GM03348 (cell line): Measurements from ENCODE around the gene WIPF1.
A peak's percentile ranks its signal among the peaks of the same experiment; 100 is the strongest.

Experiments used
- DNase-seq: peaks from one replicate; pipeline ENCODE4 v3.0.0; 2012; ENCODE audit warnings: low spot score

Gene WIPF1

GRCh38 chr2:174621323-174621722 is 23.7 kb upstream of the WIPF1 start:
- DNase-seq = no peak

- no peak for DNase-seq
Measured at GRCh38 chr2:174618179-174618578, 20.6 kb upstream of the WIPF1 start.

GRCh38 chr2:174617718-174618117 is 20.1 kb upstream of the WIPF1 start:
- DNase-seq = no peak

- DNase-seq = no peak
Measured at GRCh38 chr2:174617120-174617519, 19.5 kb upstream of the WIPF1 start.

GRCh38 chr2:174615871-174616436 is 18.4 kb upstream of the WIPF1 start:
- peak; percentile 41 for DNase-seq

- DNase-seq = peak; percentile 43
Measured at GRCh38 chr2:174614261-174614660, 16.7 kb upstream of the WIPF1 start.

GRCh38 chr2:174613531-174613930 is 15.9 kb upstream of the WIPF1 start:
- no peak for DNase-seq

- no peak for DNase-seq
Measured at GRCh38 chr2:174612970-174613369, 15.4 kb upstream of the WIPF1 start.

- no peak for DNase-seq
Measured at GRCh38 chr2:174611854-174612253, 14.2 kb upstream of the WIPF1 start.

GRCh38 chr2:174611006-174611405 is 13.4 kb upstream of the WIPF1 start:
- DNase-seq = no peak

- DNase-seq = no peak
Measured at GRCh38 chr2:174610243-174610995, 12.8 kb upstream of the WIPF1 start.

- DNase-seq = no peak
Measured at GRCh38 chr2:174609261-174609660, 11.7 kb upstream of the WIPF1 start.

- DNase-seq = no peak
Measured at GRCh38 chr2:174608866-174609214, 11.2 kb upstream of the WIPF1 start.

- no peak for DNase-seq
Measured at GRCh38 chr2:174607989-174608865, 10.6 kb upstream of the WIPF1 start.

- no peak for DNase-seq
Measured at GRCh38 chr2:174607584-174607983, 10.0 kb upstream of the WIPF1 start.

GRCh38 chr2:174606336-174606735 is 8.7 kb upstream of the WIPF1 start:
- DNase-seq = peak; percentile 80

- peak; percentile 35 for DNase-seq
Measured at GRCh38 chr2:174605687-174606086, 8.1 kb upstream of the WIPF1 start.

- peak; percentile 68 for DNase-seq
Measured at GRCh38 chr2:174603280-174603679, 5.7 kb upstream of the WIPF1 start.

- no peak for DNase-seq
Measured at GRCh38 chr2:174602745-174603144, 5.1 kb upstream of the WIPF1 start.

GRCh38 chr2:174600349-174600748 is 2.7 kb upstream of the WIPF1 start:
- no peak for DNase-seq

- no peak for DNase-seq
Measured at GRCh38 chr2:174599310-174599921, 1.8 kb upstream of the WIPF1 start.

GRCh38 chr2:174597009-174597344 is 627 bp downstream of the WIPF1 start:
- no peak for DNase-seq

- no peak for DNase-seq
Measured at GRCh38 chr2:174595891-174596397, 1.7 kb downstream of the WIPF1 start.
